K562 (cell line): ENCODE measurements around the gene FAM184B. TPM values are rescaled to one million over a fixed set of nuclear protein-coding genes. Genes with fewer than 3 reads are reported as not detected.

Experiments
- ATAC-seq: fragments of 200-7000 bp; cut with Tn5 transposase; 3 replicates; pipeline ENCODE4 v1.9.1; 2020; ENCODE audit warnings: moderate library complexity
- BruUV-seq: library from RNA; stranded (reverse); fragments of 400-500 nt; replicated peaks from 2 replicates; lab custom pipeline; 2021; lab: Mats Ljungman, UMichigan
- CTCF ChIA-PET: fragments of 300-600 bp; formaldehyde crosslinking; extraction: SDS; loops from one replicate; lab custom pipeline; 2021; ENCODE audit warnings: low intra/inter-chr PET ratio; lab: Yijun Ruan, JAX
- POLR2A ChIA-PET: fragments of 300-600, 350-650 bp; sonication (Branson Sonifier 250); formaldehyde crosslinking; extraction: SDS; loops from one replicate; lab custom pipeline; 2021; ENCODE audit warnings: antibody characterized with exemption, inconsistent platforms; lab: Yijun Ruan, JAX
- DNase-seq, 4 experiments: peaks; one replicate each; pipeline versions ENCODE4 v3.0.0 to v3.0.0-alpha.2; 2011 to 2018; ENCODE audit warnings: low spot score in 3 of 4, mixed read lengths in 3 of 4; ENCODE audit errors: extremely low read depth in 1 of 4
- FAIRE-seq: peaks from 2 replicates; lab custom pipeline; 2011; peaks lifted over from hg19 to GRCh38; lab: Jason Lieb, UNC
- H2AFZ ChIP-seq: 2 replicates; pipeline ENCODE4 v1.6.0; 2011; ENCODE audit warnings: low read depth, low read length, control low read depth, inconsistent platforms
- H3K27ac ChIP-seq: fragments of 200-600 bp; 3 replicates; pipeline ENCODE4 v1.8.0; 2011; ENCODE audit warnings: low read depth, mild to moderate bottlenecking, control low read depth, inconsistent platforms, low read length, moderate library complexity, mixed read lengths; ENCODE audit errors: extremely low read depth
- H3K27me3 ChIP-seq, 2 experiments: fragments of 300-600 bp in 1 of 2; 2 replicates in 1 of 2; 3 replicates in 1 of 2; pipeline versions ENCODE4 v1.6.0 to v1.8.0; 2011; ENCODE audit warnings: inconsistent platforms in 2 of 2, low read length in 2 of 2, mild to moderate bottlenecking in 1 of 2, mixed read lengths in 1 of 2, moderate library complexity in 1 of 2; ENCODE audit not compliant: control insufficient read depth in 2 of 2, insufficient read depth in 2 of 2
- H3K36me3 ChIP-seq: fragments of 300-600 bp; 3 replicates; pipeline ENCODE4 v1.8.0; 2011; ENCODE audit warnings: mild to moderate bottlenecking, low read length, inconsistent platforms; ENCODE audit not compliant: control insufficient read depth, insufficient read depth
- H3K4me1 ChIP-seq, 2 experiments: fragments of 200-600 bp in 1 of 2; replicated peaks in 1 of 2; 2 replicates in 1 of 2; 3 replicates in 1 of 2; pipeline versions ENCODE4 v1.5.1 to v1.8.0; 2011; ENCODE audit warnings: inconsistent platforms in 2 of 2, low read length in 2 of 2, mild to moderate bottlenecking in 1 of 2, mixed read lengths in 1 of 2, moderate library complexity in 1 of 2; ENCODE audit not compliant: control insufficient read depth in 2 of 2, insufficient read depth in 2 of 2
- H3K4me2 ChIP-seq: 2 replicates; pipeline ENCODE4 v1.6.1; 2011; ENCODE audit warnings: low read length, control low read depth, inconsistent platforms, mixed read lengths; ENCODE audit not compliant: insufficient read depth
- H3K4me3 ChIP-seq: fragments of 200-600 bp; sonication (generic), shearing (Covaris generic); 2 replicates; pipeline ENCODE4 v1.5.1; 2016; ENCODE audit warnings: control low read depth, inconsistent platforms
- H3K79me2 ChIP-seq: fragments of 200-600 bp; 3 replicates; pipeline ENCODE4 v1.8.0; 2011; ENCODE audit warnings: low read length, inconsistent platforms; ENCODE audit not compliant: control insufficient read depth, insufficient read depth
- H3K9ac ChIP-seq, 2 experiments: 2 replicates each; pipeline versions ENCODE4 v1.6.0 to v1.6.1; 2011; ENCODE audit warnings: low read depth in 2 of 2, low read length in 2 of 2, control low read depth in 1 of 2, inconsistent platforms in 1 of 2, mild to moderate bottlenecking in 1 of 2, mixed read lengths in 1 of 2; ENCODE audit not compliant: insufficient read depth in 1 of 2
- H3K9me1 ChIP-seq: one replicate; pipeline ENCODE4 v1.6.0; 2011; ENCODE audit warnings: inconsistent platforms, mild to moderate bottlenecking, low read length, moderate library complexity; ENCODE audit not compliant: control insufficient read depth, insufficient read depth
- H3K9me3 ChIP-seq: replicated peaks from 2 replicates; pipeline ENCODE4 v1.5.1; 2011; ENCODE audit warnings: low read depth, low read length, inconsistent platforms; ENCODE audit not compliant: control insufficient read depth, insufficient read depth
- H4K20me1 ChIP-seq: replicated peaks from 2 replicates; pipeline ENCODE4 v1.6.1; 2011; ENCODE audit warnings: low read length, inconsistent platforms, mixed read lengths; ENCODE audit not compliant: control insufficient read depth, insufficient read depth
- DPF2 ChIP-seq: fragments of 450-650 bp; IDR thresholded peaks from 2 replicates; pipeline ENCODE4 v1.6.1; 2016
- ETV5 ChIP-seq: sonication (generic); formaldehyde crosslinking; IDR thresholded peaks from 2 replicates; pipeline ENCODE4 v1.4.0; 2020; ENCODE audit warnings: low read depth, mild to moderate bottlenecking, missing genetic modification reagents
- FOXJ2 ChIP-seq: fragments of 200-800 bp; sonication (Bioruptor generic); IDR thresholded peaks from 2 replicates; pipeline ENCODE4 v1.6.1; 2016; ENCODE audit warnings: missing genetic modification characterization, missing compliant biosample characterization
- GATAD2A ChIP-seq: fragments of 450-650 bp; IDR thresholded peaks from 2 replicates; pipeline ENCODE4 v1.6.1; 2017
- HMGN3 ChIP-seq: IDR thresholded peaks from 2 replicates; pipeline ENCODE4 v1.6.1; 2011; ENCODE audit warnings: borderline replicate concordance, low read depth, mild to moderate bottlenecking, mixed read lengths, low read length; ENCODE audit not compliant: insufficient read length; ENCODE audit errors: extremely low read depth
- PHF21A ChIP-seq: fragments of 450-650 bp; IDR thresholded peaks from 2 replicates; pipeline ENCODE4 v1.6.1; 2017; ENCODE audit warnings: low read depth, borderline replicate concordance
- POLR3G ChIP-seq: IDR thresholded peaks from 2 replicates; pipeline ENCODE4 v1.6.1; 2011; ENCODE audit not compliant: insufficient read length, insufficient replicate concordance; ENCODE audit errors: extremely low read depth
- RBM22 ChIP-seq: fragments of 200-400 bp; formaldehyde crosslinking; IDR thresholded peaks from 2 replicates; pipeline ENCODE4 v1.6.1; 2018; ENCODE audit warnings: low read length, low read depth; ENCODE audit not compliant: poor library complexity, severe bottlenecking
- RFX5 ChIP-seq: IDR thresholded peaks from 2 replicates; pipeline ENCODE4 v1.6.1; 2011; ENCODE audit warnings: low read depth, mild to moderate bottlenecking, improper control_type of control experiment, low read length
- SNIP1 ChIP-seq: fragments of 450-650 bp; IDR thresholded peaks from 2 replicates; pipeline ENCODE4 v1.7.1; 2017; ENCODE audit warnings: low read depth, mild to moderate bottlenecking
- TCF3 ChIP-seq: sonication (generic); formaldehyde crosslinking; IDR thresholded peaks from 2 replicates; pipeline ENCODE4 v1.4.0; 2020; ENCODE audit warnings: mild to moderate bottlenecking, missing genetic modification reagents
- TEAD1 ChIP-seq, 2 experiments: fragments of 450-650 bp in 1 of 2; sonication (generic) in 1 of 2; formaldehyde crosslinking; IDR thresholded peaks; 2 replicates each; pipeline versions ENCODE4 v1.4.0 to v1.8.0; 2020 to 2022; ENCODE audit warnings: mild to moderate bottlenecking in 2 of 2, missing genetic modification reagents in 1 of 2
- ZNF445 ChIP-seq: fragments of 250-450 bp; sonication (Bioruptor Pico); IDR thresholded peaks from 2 replicates; pipeline ENCODE4 v1.4.0; 2020; ENCODE audit warnings: low read depth, mild to moderate bottlenecking, moderate library complexity
- WGBS: fragments of 100-300 bp; shearing (Covaris generic); methylation state at CpG from one replicate; pipeline ENCODE4 v1.1.6; 2016; ENCODE audit warnings: low coverage, mixed read lengths; ENCODE audit not compliant: insufficient coverage; ENCODE audit errors: missing lambda C conversion rate; 5-methylcytosine and 5-hydroxymethylcytosine counted together
- in situ Hi-C: fragments of 300-500 bp; cut with MboI; formaldehyde crosslinking; loops from 4 replicates; pipeline ENCODE4 v1.15.0; 2018; ENCODE audit warnings: inconsistent platforms, mixed read lengths
- intact Hi-C: fragments of 100-400 bp; cut with micrococcal nuclease; formaldehyde crosslinking; loops from 2 replicates; pipeline ENCODE4 v1.14.2; 2022
- polyA plus RNA-seq, 8 experiments: library from polyadenylated mRNA; depleted of rRNA in 4 of 8; stranded (reverse) in 5 of 8; unstranded in 3 of 8; fragments of >200 nt; fragmentation: Nextera tagmentation in 2 of 8; fragmentation: Illumina TruSeq in 1 of 8; extraction: Ambion mirVana in 2 of 8; extraction: Trizol in 1 of 8; gene quantifications; 2 replicates each; pipeline versions ENCODE4 v1.2.1 to v1.2.3, GENCODE V29; 2011 to 2014; ENCODE audit warnings: inconsistent platforms in 1 of 8, missing spikeins in 1 of 8
- total RNA-seq, 7 experiments: library from RNA; depleted of rRNA in 6 of 7; stranded (reverse); fragments of >200 nt in 6 of 7; fragmentation: Illumina TruSeq in 2 of 7; extraction: Trizol in 2 of 7; gene quantifications; 2 replicates each; pipeline versions ENCODE4 v1.2.1 to v1.2.3, GENCODE V29; 2011 to 2021; ENCODE audit warnings: low replicate concordance in 1 of 7
- TF ChIP-seq, protein P1 (sequence below): sonication (generic); formaldehyde crosslinking; IDR thresholded peaks from 2 replicates; pipeline ENCODE4 v1.8.1; 2023; ENCODE audit warnings: missing genetic modification reagents, mild to moderate bottlenecking, borderline replicate concordance
- TF ChIP-seq, protein P2 (sequence below): sonication (generic); formaldehyde crosslinking; IDR thresholded peaks from 2 replicates; pipeline ENCODE4 v1.8.0; 2023; ENCODE audit warnings: mild to moderate bottlenecking, missing genetic modification reagents

FAM184B gene
- total and polyA plus RNA-seq, 9 of the 15 experiments (the other 6 are each of a cell fraction or from before 2014, with no cell fraction given): not detected

DNA sequence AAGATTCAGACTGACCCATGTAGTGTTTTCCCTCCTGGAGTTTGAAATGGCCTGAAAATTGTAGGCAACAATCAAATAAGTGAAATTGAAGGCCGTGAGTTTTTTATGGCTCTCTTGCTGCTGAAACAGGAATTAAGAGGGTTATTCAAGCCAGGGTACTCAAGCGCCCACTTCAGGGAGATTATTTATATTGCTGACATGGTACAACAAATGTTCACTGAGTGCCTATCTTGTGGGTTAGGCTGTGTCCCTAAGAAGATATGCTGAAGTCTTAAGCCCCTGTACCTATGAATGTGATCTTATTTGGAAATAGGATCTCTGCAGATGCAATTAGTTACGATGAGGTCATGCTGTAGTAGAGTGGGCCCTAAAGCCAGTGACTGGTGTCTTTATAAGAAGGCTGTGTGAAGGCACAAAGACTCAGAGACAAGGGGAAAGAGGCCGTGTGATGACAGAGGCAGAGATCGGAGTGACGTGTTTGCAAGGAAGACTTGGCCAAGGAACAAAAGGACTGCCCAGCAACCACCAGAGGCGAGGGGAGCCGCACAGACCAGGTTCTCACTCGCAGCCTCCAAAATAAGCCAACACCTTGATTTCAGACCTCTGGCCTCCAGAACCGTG lies 94.1 kb downstream of the FAM184B start:
- H3K36me3 ChIP-seq: no peaks in the 10 kb centered on the region
- no peaks in the 10 kb centered on the region for H3K9me3 ChIP-seq
- H3K4me1 ChIP-seq: no peaks in the 10 kb centered on the region
- H3K4me2 ChIP-seq: no peak overlapping the region
- H3K9ac ChIP-seq: no peak overlapping the region; a peak in 1 of 4 replicates
- WGBS: 34% methylated on average over 10 of the region's 10 CpGs
- H3K4me3 ChIP-seq: no peak overlapping the region
- no peak for DNase-seq
- ChIA-PET POLR2A (interaction anchor here (0.7 kb wide), 1 partner anchor 14 kb away, joined by 3 read pairs; no protein-coding TSS in a partner anchor), CTCF (no interaction called here)
- no peaks in the 10 kb centered on the region for H3K9me1 ChIP-seq
- no peak for FAIRE-seq
- ATAC-seq: no peak; the same call in 2 of the 3 replicates
- peaks cover 0 to 4% of the 10 kb centered on the region in 2 experiments; a peak in 2 of 5 replicates for H3K27me3 ChIP-seq
- H2AFZ ChIP-seq: peak overlapping the region; percentile 53
- no TSS peak for BruUV-seq
- in situ Hi-C loops (no loop called here), intact Hi-C loops (no loop called here)
- H3K79me2 ChIP-seq: no peaks in the 10 kb centered on the region
- H4K20me1 ChIP-seq: no peaks in the 10 kb centered on the region
- no peak overlapping the region for H3K27ac ChIP-seq
- no peak for TF ChIP-seq FOXJ2 (tag)
- no peak for TF ChIP-seq POLR3G
- no peak for TF ChIP-seq DPF2
- no peak for TF ChIP-seq SNIP1
- TF ChIP-seq, protein P1, sequence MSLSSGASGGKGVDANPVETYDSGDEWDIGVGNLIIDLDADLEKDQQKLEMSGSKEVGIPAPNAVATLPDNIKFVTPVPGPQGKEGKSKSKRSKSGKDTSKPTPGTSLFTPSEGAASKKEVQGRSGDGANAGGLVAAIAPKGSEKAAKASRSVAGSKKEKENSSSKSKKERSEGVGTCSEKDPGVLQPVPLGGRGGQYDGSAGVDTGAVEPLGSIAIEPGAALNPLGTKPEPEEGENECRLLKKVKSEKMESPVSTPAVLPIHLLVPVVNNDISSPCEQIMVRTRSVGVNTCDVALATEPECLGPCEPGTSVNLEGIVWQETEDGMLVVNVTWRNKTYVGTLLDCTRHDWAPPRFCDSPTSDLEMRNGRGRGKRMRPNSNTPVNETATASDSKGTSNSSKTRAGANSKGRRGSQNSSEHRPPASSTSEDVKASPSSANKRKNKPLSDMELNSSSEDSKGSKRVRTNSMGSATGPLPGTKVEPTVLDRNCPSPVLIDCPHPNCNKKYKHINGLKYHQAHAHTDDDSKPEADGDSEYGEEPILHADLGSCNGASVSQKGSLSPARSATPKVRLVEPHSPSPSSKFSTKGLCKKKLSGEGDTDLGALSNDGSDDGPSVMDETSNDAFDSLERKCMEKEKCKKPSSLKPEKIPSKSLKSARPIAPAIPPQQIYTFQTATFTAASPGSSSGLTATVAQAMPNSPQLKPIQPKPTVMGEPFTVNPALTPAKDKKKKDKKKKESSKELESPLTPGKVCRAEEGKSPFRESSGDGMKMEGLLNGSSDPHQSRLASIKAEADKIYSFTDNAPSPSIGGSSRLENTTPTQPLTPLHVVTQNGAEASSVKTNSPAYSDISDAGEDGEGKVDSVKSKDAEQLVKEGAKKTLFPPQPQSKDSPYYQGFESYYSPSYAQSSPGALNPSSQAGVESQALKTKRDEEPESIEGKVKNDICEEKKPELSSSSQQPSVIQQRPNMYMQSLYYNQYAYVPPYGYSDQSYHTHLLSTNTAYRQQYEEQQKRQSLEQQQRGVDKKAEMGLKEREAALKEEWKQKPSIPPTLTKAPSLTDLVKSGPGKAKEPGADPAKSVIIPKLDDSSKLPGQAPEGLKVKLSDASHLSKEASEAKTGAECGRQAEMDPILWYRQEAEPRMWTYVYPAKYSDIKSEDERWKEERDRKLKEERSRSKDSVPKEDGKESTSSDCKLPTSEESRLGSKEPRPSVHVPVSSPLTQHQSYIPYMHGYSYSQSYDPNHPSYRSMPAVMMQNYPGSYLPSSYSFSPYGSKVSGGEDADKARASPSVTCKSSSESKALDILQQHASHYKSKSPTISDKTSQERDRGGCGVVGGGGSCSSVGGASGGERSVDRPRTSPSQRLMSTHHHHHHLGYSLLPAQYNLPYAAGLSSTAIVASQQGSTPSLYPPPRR (CRISPR knock-in tag): no peak
- TF ChIP-seq RFX5: no peak
- TF ChIP-seq, protein P2, sequence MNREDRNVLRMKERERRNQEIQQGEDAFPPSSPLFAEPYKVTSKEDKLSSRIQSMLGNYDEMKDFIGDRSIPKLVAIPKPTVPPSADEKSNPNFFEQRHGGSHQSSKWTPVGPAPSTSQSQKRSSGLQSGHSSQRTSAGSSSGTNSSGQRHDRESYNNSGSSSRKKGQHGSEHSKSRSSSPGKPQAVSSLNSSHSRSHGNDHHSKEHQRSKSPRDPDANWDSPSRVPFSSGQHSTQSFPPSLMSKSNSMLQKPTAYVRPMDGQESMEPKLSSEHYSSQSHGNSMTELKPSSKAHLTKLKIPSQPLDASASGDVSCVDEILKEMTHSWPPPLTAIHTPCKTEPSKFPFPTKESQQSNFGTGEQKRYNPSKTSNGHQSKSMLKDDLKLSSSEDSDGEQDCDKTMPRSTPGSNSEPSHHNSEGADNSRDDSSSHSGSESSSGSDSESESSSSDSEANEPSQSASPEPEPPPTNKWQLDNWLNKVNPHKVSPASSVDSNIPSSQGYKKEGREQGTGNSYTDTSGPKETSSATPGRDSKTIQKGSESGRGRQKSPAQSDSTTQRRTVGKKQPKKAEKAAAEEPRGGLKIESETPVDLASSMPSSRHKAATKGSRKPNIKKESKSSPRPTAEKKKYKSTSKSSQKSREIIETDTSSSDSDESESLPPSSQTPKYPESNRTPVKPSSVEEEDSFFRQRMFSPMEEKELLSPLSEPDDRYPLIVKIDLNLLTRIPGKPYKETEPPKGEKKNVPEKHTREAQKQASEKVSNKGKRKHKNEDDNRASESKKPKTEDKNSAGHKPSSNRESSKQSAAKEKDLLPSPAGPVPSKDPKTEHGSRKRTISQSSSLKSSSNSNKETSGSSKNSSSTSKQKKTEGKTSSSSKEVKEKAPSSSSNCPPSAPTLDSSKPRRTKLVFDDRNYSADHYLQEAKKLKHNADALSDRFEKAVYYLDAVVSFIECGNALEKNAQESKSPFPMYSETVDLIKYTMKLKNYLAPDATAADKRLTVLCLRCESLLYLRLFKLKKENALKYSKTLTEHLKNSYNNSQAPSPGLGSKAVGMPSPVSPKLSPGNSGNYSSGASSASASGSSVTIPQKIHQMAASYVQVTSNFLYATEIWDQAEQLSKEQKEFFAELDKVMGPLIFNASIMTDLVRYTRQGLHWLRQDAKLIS: no peak
- TF ChIP-seq RBM22: no peak
- TF ChIP-seq ETV5 (CRISPR knock-in tag): no peak
- TF ChIP-seq ZNF445: no peak
- TF ChIP-seq PHF21A: no peak
- no peak for TF ChIP-seq TEAD1 (CRISPR knock-in tag; IDR thresholded peaks at IDR 0.05)
- no peak for TF ChIP-seq GATAD2A
- no peak for TF ChIP-seq TCF3 (CRISPR knock-in tag)
- no peak for TF ChIP-seq HMGN3
